Chondrocyte (in vitro differentiated cells): ENCODE data around the gene ALG14. TPM values are rescaled to one million over a fixed set of nuclear protein-coding genes. Genes with fewer than 3 reads are reported as not detected.

ENCODE experiments used
- DNase-seq: peaks from one replicate; pipeline ENCODE4 v3.0.0; 2021; ENCODE audit warnings: mixed read lengths, low spot score
- H3K27ac Mint-ChIP-seq: one replicate; pipeline ENCODE4 v1.8.0; 2021; ENCODE audit warnings: mild to moderate bottlenecking, moderate library complexity, mixed read lengths; ENCODE audit not compliant: unreplicated experiment
- H3K27me3 Mint-ChIP-seq: 2 replicates; pipeline ENCODE4 v1.8.0; 2021; ENCODE audit warnings: low read depth, mixed read lengths
- H3K36me3 Mint-ChIP-seq: 2 replicates; pipeline ENCODE4 v1.8.0; 2021; ENCODE audit warnings: low read depth, mixed read lengths
- H3K4me1 Mint-ChIP-seq: 2 replicates; pipeline ENCODE4 v1.8.0; 2021; ENCODE audit warnings: low read depth, mild to moderate bottlenecking, mixed read lengths
- H3K4me3 Mint-ChIP-seq: one replicate; pipeline ENCODE4 v1.8.0; 2021; ENCODE audit warnings: mild to moderate bottlenecking, moderate library complexity, mixed read lengths; ENCODE audit not compliant: unreplicated experiment
- H3K9me3 Mint-ChIP-seq: 2 replicates; pipeline ENCODE4 v1.8.0; 2021; ENCODE audit warnings: low read depth, mixed read lengths
- CTCF ChIP-seq: fragments of 200-600 bp; sonication (generic); IDR thresholded peaks from 2 replicates; pipeline ENCODE4 v1.5.0; 2021; ENCODE audit warnings: antibody characterized with exemption, mild to moderate bottlenecking, moderate library complexity
- total RNA-seq: library from RNA; stranded (reverse); gene quantifications from 3 replicates; pipeline ENCODE4 v1.2.1, GENCODE V29; 2021

ALG14 gene
- total RNA-seq, 1 donor from 2014 or later = 3.8 TPM

- peaks cover 7% of the 10 kb centered on the region for H3K36me3 Mint-ChIP-seq
- peak overlapping the region; percentile 97 for H3K27ac Mint-ChIP-seq
- DNase-seq = peak; percentile 91
- TF ChIP-seq CTCF = peak; percentile 82
- no peaks in the 10 kb centered on the region for H3K9me3 Mint-ChIP-seq
- H3K27me3 Mint-ChIP-seq = no peaks in the 10 kb centered on the region
- peak overlapping the region; percentile 95 for H3K4me3 Mint-ChIP-seq
- H3K4me1 Mint-ChIP-seq = peaks cover 71% of the 10 kb centered on the region
Measured at GRCh38 chr1:94926126-94926914, 146.4 kb downstream of the ALG14 start.

GRCh38 chr1:94925561-94926125, 147.1 kb downstream of the ALG14 start:
- Mint-ChIP-seq H3K4me3 (peak overlapping the region; percentile 95), H3K36me3 (peaks cover 7% of the 10 kb centered on the region), H3K27me3 (no peaks in the 10 kb centered on the region), H3K9me3 (no peaks in the 10 kb centered on the region), H3K27ac (peak overlapping the region; percentile 97), H3K4me1 (peaks cover 73% of the 10 kb centered on the region)
- no peak for TF ChIP-seq CTCF
- DNase-seq = peak; percentile 92

- peaks cover 7% of the 10 kb centered on the region for H3K36me3 Mint-ChIP-seq
- TF ChIP-seq CTCF = no peak
- no peaks in the 10 kb centered on the region for H3K9me3 Mint-ChIP-seq
- H3K27me3 Mint-ChIP-seq = no peaks in the 10 kb centered on the region
- DNase-seq = no peak
- peak overlapping the region; percentile 95 for H3K4me3 Mint-ChIP-seq
- peaks cover 75% of the 10 kb centered on the region for H3K4me1 Mint-ChIP-seq
- H3K27ac Mint-ChIP-seq = peak overlapping the region; percentile 97
Measured at GRCh38 chr1:94925004-94925403, 147.7 kb downstream of the ALG14 start.

Other genes with a start within 250 kb of the ALG14 start
- gene CNN3, start 145.8 kb downstream of the ALG14 start, total RNA-seq = 188 to 250 TPM (median 242 TPM) in 3 replicates
- 1.6 to 2.6 TPM (median 2.4 TPM) in 3 replicates for gene TLCD4, start 44.4 kb upstream of the ALG14 start, total RNA-seq
- 17.1 to 17.8 TPM (median 17.6 TPM) in 3 replicates for gene RWDD3, start 161.3 kb upstream of the ALG14 start, total RNA-seq